GM19397 (cell line): ENCODE measurements around the gene RAP1A.

Source experiments
- ATAC-seq: cut with Tn5 transposase; IDR thresholded peaks from one replicate; pipeline ENCODE4 v1.9.1; 2021; ENCODE audit warnings: mild to moderate bottlenecking, moderate library complexity; ENCODE audit not compliant: unreplicated experiment

Gene RAP1A

GRCh38 chr1:111751906-111752575 is 132.5 kb downstream of the RAP1A start:
- ATAC-seq, result no peak

GRCh38 chr1:111754984-111755330 is 135.4 kb downstream of the RAP1A start:
- ATAC-seq, result peak; percentile 4

GRCh38 chr1:111755331-111756123 is 135.9 kb downstream of the RAP1A start, which contains the start of gene DDX20:
DDX20 (plus strand) TSS chr1:111755901; CDS start chr1:111755925, 24 bp downstream.
- ATAC-seq, result peak; percentile 92

- ATAC-seq, result peak; percentile 19
These were observed 136.5 kb downstream of the RAP1A start for GRCh38 chr1:111756124-111756513.

- ATAC-seq, result no peak
These were observed 138.8 kb downstream of the RAP1A start for GRCh38 chr1:111758373-111758772.

- ATAC-seq, result no peak
These were observed 142.1 kb downstream of the RAP1A start for GRCh38 chr1:111761717-111762116.

- no peak for ATAC-seq
These were observed 142.7 kb downstream of the RAP1A start for GRCh38 chr1:111762332-111762731.
